ENCODE data around the gene CEBPB.

GRCh38 chr20:50142812-50143211 is 47.8 kb upstream of the CEBPB start:
- TF ChIP-seq EZH2 (IDR thresholded peaks at IDR 0.05; ENCODE audit: low read length, missing control alignments) (no peak), CTCF (conservative IDR thresholded peaks at IDR 0.05 in 1 of 2, IDR thresholded peaks at IDR 0.05 in 1 of 2; ENCODE audit: low read depth in 1 of 2, low read length in 2 of 2) (no peak)

Measured in fibroblast of lung (primary cell).